ENCODE data around the gene BHMT2. TPM values are rescaled to one million over a fixed set of nuclear protein-coding genes. Genes with fewer than 3 reads are reported as not detected.

BHMT2 gene
- polyA plus RNA-seq, 2 of the 4 experiments (the other 2 are of a cell fraction) = not detected

DNA sequence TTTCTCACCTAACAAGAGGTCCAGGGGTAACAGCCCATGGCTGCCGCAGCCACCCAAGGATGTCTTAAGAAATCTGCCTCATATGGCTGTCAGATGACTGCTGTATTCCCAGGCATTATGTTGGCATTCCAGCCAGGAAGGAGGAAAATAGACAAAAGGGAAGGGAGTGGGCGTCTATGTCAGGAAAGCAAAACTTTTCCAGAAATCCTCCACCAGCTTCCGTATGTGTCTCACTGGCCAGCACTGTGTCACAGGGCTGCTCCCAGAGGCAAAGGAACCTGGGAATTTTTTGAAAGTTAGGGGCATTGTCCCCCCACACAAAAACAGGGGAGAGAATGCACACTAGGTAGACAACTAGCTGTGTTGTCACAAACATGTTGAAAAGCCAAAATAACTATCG lies 7.3 kb downstream of the BHMT2 start (continued):
- TF ChIP-seq, protein P1, sequence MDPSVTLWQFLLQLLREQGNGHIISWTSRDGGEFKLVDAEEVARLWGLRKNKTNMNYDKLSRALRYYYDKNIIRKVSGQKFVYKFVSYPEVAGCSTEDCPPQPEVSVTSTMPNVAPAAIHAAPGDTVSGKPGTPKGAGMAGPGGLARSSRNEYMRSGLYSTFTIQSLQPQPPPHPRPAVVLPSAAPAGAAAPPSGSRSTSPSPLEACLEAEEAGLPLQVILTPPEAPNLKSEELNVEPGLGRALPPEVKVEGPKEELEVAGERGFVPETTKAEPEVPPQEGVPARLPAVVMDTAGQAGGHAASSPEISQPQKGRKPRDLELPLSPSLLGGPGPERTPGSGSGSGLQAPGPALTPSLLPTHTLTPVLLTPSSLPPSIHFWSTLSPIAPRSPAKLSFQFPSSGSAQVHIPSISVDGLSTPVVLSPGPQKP (IDR thresholded peaks at IDR 0.05; ENCODE audit: low read depth, low read length) = no peak
- no peak for TF ChIP-seq SMC3 (IDR thresholded peaks at IDR 0.05)
- TF ChIP-seq RFX5 (IDR thresholded peaks at IDR 0.05) = no peak

DNA sequence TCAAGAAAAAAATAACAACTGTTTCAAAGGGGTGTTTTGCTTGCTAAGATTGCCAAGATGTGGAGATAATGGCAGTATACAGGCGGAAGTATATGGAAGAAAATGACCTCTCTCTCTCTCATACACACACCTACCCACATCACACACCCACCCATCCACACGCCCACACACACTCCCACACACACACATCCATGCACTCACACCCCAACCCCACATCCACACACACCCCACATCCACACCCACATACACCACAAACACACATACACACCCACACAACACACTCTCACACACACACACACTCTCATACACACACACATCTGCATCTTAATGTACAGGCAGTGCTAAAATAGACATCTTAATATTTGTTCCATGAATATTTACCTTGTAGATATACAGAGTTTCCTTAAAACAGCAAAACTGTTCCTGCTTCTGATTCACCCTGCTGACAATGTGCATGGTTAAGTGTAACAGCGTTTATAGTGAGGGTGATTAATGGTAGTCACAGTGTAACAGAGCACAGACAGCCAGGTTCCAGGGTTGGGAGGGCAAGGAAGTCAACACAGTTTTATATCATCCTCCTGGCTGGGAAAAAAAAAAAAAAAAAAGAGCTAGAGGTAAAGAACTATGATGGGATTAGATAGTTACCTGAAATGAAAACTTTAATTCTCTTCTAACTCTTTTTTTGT lies 8.3 kb downstream of the BHMT2 start:
- no peak overlapping the region for H3K27ac ChIP-seq
- WGBS (ENCODE audit: missing lambda C conversion rate) = 35% methylated on average over 3 of the region's 3 CpGs
- FAIRE-seq (no peak), DNase-seq (ENCODE audit: low read depth in 1 of 2, low spot score in 1 of 2) (no peak), ATAC-seq (no peak)
- no peaks in the 10 kb centered on the region for H3K4me1 ChIP-seq
- ChIA-PET CTCF (interaction anchor here (0.6 to 2.1 kb wide), 2 partner anchors 25 to 56 kb away, joined by 3 to 8 read pairs; no protein-coding TSS in a partner anchor), POLR2A (no interaction called here)
- H3K4me3 ChIP-seq = no peak overlapping the region
- peaks cover 14% of the 10 kb centered on the region; the same call in 2 of the 3 replicates for H3K9me3 ChIP-seq
- H3K4me2 ChIP-seq = no peak overlapping the region
- no peak for TF ChIP-seq MAZ (IDR thresholded peaks at IDR 0.05; ENCODE audit: borderline replicate concordance, low read depth, low read length)
- TF ChIP-seq, protein P2, sequence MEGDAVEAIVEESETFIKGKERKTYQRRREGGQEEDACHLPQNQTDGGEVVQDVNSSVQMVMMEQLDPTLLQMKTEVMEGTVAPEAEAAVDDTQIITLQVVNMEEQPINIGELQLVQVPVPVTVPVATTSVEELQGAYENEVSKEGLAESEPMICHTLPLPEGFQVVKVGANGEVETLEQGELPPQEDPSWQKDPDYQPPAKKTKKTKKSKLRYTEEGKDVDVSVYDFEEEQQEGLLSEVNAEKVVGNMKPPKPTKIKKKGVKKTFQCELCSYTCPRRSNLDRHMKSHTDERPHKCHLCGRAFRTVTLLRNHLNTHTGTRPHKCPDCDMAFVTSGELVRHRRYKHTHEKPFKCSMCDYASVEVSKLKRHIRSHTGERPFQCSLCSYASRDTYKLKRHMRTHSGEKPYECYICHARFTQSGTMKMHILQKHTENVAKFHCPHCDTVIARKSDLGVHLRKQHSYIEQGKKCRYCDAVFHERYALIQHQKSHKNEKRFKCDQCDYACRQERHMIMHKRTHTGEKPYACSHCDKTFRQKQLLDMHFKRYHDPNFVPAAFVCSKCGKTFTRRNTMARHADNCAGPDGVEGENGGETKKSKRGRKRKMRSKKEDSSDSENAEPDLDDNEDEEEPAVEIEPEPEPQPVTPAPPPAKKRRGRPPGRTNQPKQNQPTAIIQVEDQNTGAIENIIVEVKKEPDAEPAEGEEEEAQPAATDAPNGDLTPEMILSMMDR (IDR thresholded peaks at IDR 0.05) = no peak
- TF ChIP-seq, protein P3, sequence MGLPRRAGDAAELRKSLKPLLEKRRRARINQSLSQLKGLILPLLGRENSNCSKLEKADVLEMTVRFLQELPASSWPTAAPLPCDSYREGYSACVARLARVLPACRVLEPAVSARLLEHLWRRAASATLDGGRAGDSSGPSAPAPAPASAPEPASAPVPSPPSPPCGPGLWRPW (IDR thresholded peaks at IDR 0.05) = no peak
- TF ChIP-seq HOXB13 (CRISPR knock-in tag; IDR thresholded peaks at IDR 0.05; ENCODE audit: low read depth) = no peak
- no peak for TF ChIP-seq ZC3H11A (IDR thresholded peaks at IDR 0.05)
- TF ChIP-seq, protein P4, sequence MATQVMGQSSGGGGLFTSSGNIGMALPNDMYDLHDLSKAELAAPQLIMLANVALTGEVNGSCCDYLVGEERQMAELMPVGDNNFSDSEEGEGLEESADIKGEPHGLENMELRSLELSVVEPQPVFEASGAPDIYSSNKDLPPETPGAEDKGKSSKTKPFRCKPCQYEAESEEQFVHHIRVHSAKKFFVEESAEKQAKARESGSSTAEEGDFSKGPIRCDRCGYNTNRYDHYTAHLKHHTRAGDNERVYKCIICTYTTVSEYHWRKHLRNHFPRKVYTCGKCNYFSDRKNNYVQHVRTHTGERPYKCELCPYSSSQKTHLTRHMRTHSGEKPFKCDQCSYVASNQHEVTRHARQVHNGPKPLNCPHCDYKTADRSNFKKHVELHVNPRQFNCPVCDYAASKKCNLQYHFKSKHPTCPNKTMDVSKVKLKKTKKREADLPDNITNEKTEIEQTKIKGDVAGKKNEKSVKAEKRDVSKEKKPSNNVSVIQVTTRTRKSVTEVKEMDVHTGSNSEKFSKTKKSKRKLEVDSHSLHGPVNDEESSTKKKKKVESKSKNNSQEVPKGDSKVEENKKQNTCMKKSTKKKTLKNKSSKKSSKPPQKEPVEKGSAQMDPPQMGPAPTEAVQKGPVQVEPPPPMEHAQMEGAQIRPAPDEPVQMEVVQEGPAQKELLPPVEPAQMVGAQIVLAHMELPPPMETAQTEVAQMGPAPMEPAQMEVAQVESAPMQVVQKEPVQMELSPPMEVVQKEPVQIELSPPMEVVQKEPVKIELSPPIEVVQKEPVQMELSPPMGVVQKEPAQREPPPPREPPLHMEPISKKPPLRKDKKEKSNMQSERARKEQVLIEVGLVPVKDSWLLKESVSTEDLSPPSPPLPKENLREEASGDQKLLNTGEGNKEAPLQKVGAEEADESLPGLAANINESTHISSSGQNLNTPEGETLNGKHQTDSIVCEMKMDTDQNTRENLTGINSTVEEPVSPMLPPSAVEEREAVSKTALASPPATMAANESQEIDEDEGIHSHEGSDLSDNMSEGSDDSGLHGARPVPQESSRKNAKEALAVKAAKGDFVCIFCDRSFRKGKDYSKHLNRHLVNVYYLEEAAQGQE (IDR thresholded peaks at IDR 0.05) = no peak
- no peak for TF ChIP-seq POLR2A (IDR thresholded peaks at IDR 0.05; ENCODE audit: low read length)
- no peak for TF ChIP-seq MYC (IDR thresholded peaks at IDR 0.05; ENCODE audit: borderline replicate concordance, low read length)
- TF ChIP-seq, protein P5, sequence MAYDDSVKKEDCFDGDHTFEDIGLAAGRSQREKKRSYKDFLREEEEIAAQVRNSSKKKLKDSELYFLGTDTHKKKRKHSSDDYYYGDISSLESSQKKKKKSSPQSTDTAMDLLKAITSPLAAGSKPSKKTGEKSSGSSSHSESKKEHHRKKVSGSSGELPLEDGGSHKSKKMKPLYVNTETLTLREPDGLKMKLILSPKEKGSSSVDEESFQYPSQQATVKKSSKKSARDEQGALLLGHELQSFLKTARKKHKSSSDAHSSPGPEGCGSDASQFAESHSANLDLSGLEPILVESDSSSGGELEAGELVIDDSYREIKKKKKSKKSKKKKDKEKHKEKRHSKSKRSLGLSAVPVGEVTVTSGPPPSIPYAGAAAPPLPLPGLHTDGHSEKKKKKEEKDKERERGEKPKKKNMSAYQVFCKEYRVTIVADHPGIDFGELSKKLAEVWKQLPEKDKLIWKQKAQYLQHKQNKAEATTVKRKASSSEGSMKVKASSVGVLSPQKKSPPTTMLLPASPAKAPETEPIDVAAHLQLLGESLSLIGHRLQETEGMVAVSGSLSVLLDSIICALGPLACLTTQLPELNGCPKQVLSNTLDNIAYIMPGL (CRISPR knock-in tag; IDR thresholded peaks at IDR 0.05; ENCODE audit: borderline replicate concordance) = no peak
- no peak for TF ChIP-seq TP53 (CRISPR knock-in tag; IDR thresholded peaks at IDR 0.05)
- no peak for TF ChIP-seq FOSB (CRISPR knock-in tag; IDR thresholded peaks at IDR 0.05)
- TF ChIP-seq, protein P6, sequence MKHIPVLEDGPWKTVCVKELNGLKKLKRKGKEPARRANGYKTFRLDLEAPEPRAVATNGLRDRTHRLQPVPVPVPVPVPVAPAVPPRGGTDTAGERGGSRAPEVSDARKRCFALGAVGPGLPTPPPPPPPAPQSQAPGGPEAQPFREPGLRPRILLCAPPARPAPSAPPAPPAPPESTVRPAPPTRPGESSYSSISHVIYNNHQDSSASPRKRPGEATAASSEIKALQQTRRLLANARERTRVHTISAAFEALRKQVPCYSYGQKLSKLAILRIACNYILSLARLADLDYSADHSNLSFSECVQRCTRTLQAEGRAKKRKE (CRISPR knock-in tag; IDR thresholded peaks at IDR 0.05; ENCODE audit: low read depth) = no peak
- no peak for TF ChIP-seq HDAC2 (IDR thresholded peaks at IDR 0.05)
- TF ChIP-seq RNF2 (IDR thresholded peaks at IDR 0.05; ENCODE audit: borderline replicate concordance, low read depth) = no peak
- no peak for TF ChIP-seq POLR2AphosphoS2 (conservative IDR thresholded peaks at IDR 0.05; ENCODE audit: low read length)
- no peak for TF ChIP-seq RAD21 (conservative IDR thresholded peaks at IDR 0.05 in 1 of 2, IDR thresholded peaks at IDR 0.05 in 1 of 2)
- no peak for TF ChIP-seq ESRRA (IDR thresholded peaks at IDR 0.05; ENCODE audit: borderline replicate concordance, low read length)
- no peak for TF ChIP-seq JUN (IDR thresholded peaks at IDR 0.05)
